ENCODE data around the gene F11R. TPM values are rescaled to one million over a fixed set of nuclear protein-coding genes. Genes with fewer than 3 reads are reported as not detected.
"Not testable (repeated sequence)": the region's sequence is repeated elsewhere in the genome, so short reads cannot be mapped to it uniquely, and the experiment has no call there.

Gene F11R
- total and polyA plus RNA-seq, 10 of the 15 experiments (the other 5 are each of a cell fraction or from before 2014, with no cell fraction given), result 15.3 to 80.9 (median 24.3) TPM

GRCh38 chr1:161031874-161032273 is 10.9 kb upstream of the F11R start (continued):
- TF ChIP-seq EGR1 (IDR thresholded peaks at IDR 0.05; ENCODE audit: borderline replicate concordance in 1 of 2, low read depth in 2 of 2, low read length in 2 of 2), result no peak
- TF ChIP-seq E2F8 (IDR thresholded peaks at IDR 0.05; ENCODE audit: low read depth, partially characterized antibody), result no peak
- TF ChIP-seq NFYA (IDR thresholded peaks at IDR 0.05; ENCODE audit: borderline replicate concordance, low read depth, low read length), result no peak
- no peak for TF ChIP-seq PML (IDR thresholded peaks at IDR 0.05; ENCODE audit: low read length)
- TF ChIP-seq USF1 (IDR thresholded peaks at IDR 0.05; ENCODE audit: borderline replicate concordance, extremely low read length, insufficient read depth, low read depth, low read length), result no peak

GRCh38 chr1:161029466-161029865 is 8.5 kb upstream of the F11R start:
- POLR2A ChIA-PET; H3K79me2 ChIP-seq (ENCODE audit: control insufficient read depth, insufficient read depth, low read length); intact Hi-C loops (cut with micrococcal nuclease; ENCODE audit: unreplicated experiment); H3K27ac ChIP-seq (ENCODE audit: control insufficient read depth, insufficient read depth); H2AFZ ChIP-seq (ENCODE audit: control insufficient read depth, low read depth, low read length); H3K36me3 ChIP-seq (ENCODE audit: control insufficient read depth in 2 of 2, insufficient read depth in 2 of 2, low read length in 1 of 2); H3K27me3 ChIP-seq (replicated peaks in 1 of 2; ENCODE audit: control insufficient read depth in 2 of 2, insufficient read depth in 2 of 2, low read length in 1 of 2); DNase-seq (ENCODE audit: low read depth, low spot score); H3K4me2 ChIP-seq (ENCODE audit: control insufficient read depth, insufficient read depth); FAIRE-seq; H4K20me1 ChIP-seq (ENCODE audit: control insufficient read depth, insufficient read depth); BruUV-seq (replicated peaks); CTCF ChIA-PET; SMC1A ChIA-PET (ENCODE audit: uncharacterized antibody, unreplicated experiment); ATAC-seq; RAD21 ChIA-PET (ENCODE audit: unreplicated experiment); in situ Hi-C loops (cut with MboI); H3K4me1 ChIP-seq (ENCODE audit: control insufficient read depth, insufficient read depth, low read length); H3K9ac ChIP-seq (ENCODE audit: control insufficient read depth, insufficient read depth, low read length); H3K4me3 ChIP-seq: not testable (repeated sequence)
- WGBS (ENCODE audit: insufficient coverage, insufficient replicate concordance, low lambda C conversion rate, missing lambda C conversion rate), result 93% methylated on average over 19 of the region's 32 CpGs
- peaks cover 10% of the 10 kb centered on the region; the same call in 2 of the 3 replicates for H3K9me3 ChIP-seq (replicated peaks; ENCODE audit: control insufficient read depth, insufficient read depth, low read length)

All from GM12878 (cell line).